NCI-H2107 treated with DMSO at 0.1 percent for 48 hours (cell line): Measurements from ENCODE around the gene MYL9.
"Not testable (repeated sequence)": the region's sequence is repeated elsewhere in the genome, so short reads cannot be mapped to it uniquely, and the experiment has no call there.

ENCODE experiments used
- DNase-seq: peaks from one replicate; lab custom pipeline; 2025; ENCODE audit not compliant: unreplicated experiment; lab: John Stamatoyannopoulos, UW

MYL9 gene

DNA sequence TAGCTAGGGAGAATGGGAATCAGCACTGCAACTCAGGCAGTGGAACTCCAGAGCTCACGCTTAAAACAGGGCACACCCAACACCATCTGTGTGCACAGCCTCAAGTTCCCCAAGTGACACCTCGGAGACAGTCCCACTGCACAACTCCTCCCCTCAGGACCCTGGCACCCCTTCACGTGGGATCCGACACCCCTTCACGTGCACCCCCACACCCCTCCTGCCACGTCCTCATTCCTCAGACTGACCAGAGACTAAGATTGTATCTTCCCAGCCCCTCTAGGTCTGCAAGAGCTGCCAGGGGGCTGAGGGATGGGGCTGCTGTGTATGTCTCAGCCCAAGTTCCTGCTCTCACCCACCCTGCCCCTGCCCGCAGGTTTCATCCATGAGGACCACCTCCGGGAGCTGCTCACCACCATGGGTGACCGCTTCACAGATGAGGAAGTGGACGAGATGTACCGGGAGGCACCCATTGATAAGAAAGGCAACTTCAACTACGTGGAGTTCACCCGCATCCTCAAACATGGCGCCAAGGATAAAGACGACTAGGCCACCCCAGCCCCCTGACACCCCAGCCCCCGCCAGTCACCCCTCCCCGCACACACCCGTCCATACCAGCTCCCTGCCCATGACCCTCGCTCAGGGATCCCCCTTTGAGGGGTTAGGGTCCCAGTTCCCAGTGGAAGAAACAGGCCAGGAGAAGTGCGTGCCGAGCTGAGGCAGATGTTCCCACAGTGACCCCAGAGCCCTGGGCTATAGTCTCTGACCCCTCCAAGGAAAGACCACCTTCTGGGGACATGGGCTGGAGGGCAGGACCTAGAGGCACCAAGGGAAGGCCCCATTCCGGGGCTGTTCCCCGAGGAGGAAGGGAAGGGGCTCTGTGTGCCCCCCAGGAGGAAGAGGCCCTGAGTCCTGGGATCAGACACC is 7.6 kb downstream of the MYL9 start:
- no peak for DNase-seq

DNA sequence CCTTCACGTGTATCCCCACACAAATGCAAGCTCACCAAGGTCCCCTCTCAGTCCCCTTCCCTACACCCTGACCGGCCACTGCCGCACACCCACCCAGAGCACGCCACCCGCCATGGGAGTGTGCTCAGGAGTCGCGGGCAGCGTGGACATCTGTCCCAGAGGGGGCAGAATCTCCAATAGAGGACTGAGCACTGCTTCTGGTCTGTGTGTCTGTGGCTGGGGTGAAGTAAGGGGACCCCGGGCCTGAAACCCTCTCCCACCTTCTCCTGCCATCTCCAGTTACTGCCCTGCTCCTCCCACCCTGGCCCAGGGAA is 8.3 kb downstream of the MYL9 start:
- no peak for DNase-seq

DNA sequence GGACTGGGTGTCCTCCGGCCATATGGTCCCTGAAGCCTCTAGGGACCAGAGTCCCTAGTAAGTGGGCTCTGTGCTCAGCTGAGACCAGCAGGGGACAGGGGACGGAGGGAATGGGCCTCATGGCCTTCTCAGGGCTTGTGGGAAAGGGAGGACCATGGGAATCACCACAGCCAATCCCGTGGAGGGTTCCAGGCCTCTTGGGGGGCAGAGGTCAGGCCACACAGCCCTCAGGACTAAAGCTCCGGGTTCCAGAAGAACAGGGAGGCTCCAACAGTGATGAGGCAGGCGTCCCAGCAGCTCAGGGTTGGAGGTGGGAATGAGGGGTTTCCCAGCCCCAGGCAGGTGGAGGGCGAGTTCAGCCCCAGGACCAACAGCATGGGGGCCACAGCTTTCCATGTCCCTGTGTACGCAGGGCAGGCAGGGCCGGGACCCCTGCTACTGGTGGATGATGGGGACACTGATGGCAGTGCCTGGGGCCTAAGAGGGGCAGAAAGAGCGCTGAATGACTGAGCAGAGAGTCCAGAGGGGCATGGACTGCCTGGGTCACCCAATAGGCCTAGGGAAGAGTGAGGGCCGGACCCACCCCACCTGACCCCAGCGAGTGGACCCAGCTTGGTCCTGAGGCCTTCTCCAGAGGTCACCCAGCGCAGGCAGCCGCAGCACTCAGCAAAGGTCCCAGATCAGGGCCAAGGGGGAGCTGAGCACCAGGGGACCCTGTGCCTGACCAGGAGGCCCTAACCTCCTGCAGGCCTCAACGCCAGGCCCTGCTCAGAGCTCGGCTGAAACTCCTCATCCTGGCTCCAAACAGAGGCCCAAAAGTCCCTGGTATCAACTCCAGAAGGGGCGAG is 8.8 kb downstream of the MYL9 start:
- DNase-seq: no peak

DNA sequence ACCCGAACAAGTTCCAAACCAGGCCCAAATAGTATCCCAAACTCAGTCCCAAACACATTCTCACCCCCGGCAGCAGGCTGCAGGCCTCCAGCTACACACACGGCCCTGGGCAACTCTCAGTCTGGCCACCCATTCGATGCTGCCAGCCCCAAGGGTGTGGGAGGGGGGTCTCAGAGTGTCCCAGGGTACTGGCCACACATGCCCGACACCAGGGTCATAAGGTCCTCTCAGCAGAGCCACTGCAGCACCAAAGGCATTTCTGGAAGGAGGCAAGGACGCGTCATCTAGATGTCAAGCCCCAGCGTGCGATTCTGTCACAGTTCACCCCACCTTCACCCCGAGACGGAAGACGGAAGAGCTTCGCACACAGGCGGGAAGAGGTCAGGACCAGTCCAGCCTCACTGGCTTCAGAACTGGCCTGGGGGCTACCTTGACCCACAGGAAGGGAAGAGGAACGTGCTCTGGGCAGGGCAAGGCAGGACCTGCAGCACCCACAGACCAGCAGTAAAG is 9.5 kb downstream of the MYL9 start:
- no peak for DNase-seq

DNA sequence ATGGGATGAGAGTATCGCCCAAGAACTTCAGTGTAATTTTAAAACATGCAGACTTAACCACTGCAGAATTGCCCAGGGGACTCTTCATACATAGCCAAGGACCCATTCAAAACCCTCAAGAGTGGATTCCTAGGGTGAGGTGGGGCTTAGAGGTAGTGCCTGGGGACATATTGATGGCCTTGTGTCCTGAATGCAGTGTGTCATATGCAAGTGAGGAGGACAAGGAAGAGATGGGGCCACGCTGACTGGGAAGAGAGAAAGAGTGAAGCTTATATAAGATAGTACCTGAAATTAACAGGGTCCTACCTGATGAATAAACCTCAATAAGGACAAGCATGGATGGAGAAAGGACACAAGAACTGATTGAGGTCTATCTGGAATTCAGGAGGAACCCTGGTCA is 13.9 kb downstream of the MYL9 start:
- DNase-seq: no peak

DNA sequence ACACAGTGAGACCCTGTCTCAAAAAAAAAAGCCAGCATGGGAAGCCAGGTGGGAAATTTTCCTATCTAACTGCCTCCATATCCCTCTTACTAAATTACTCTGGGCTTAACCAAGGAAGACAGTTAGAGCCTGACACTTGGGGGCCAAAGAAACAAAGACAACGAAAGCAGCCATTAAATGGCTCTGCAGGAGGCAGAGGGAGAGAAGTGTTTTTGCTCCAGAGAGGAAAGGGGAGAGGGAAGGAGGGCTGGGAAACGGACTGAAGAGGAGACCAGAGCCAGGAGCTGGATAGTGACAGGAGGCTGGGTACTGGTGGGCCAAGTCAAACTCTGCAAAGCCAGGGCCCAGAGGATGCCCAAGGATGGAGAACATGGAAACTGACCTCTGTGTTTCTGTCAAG is 21.4 kb downstream of the MYL9 start:
- no peak for DNase-seq

DNA sequence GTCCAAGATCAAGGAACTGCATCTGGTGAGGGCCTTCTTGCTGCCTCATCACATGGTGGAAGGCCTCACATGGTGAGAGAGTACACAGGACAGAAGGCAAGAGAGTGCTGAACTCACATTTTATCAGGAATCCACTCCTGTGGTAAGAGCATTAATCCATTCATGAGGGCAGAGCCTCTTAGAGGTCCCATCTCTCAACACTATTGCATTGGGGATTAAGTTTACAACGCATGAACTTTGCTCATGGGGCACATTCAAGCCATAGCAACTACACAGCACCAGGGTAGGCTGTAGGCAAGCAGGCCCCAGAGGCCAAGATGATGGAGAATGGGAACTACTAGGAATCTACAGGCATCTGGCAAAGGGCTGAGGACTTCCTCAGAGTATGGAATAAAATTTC is 22.1 kb downstream of the MYL9 start:
- no peak for DNase-seq

DNA sequence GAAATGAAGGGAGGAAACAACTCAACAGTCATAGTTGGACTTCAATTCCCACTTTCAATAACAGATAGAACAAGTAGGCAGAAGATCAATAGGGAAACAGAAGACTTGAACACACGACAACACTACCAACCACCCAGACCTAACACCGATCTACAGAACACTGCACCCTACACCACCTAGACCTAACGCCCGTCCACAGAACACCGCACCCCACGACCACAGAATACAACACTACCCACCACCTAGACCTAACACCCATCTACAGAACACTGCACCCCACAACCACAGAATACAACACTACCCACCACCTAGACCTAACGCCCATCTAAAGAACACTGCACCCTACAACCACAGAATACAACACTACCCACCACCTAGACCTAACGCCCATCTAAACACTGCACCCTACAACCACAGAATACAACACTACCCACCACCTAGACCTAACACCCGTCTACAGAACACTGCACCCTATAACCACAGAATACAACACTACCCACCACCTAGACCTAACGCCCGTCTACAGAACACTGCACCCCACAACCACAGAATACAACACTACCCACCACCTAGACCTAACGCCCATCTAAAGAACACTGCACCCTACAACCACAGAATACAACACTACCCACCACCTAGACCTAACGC is 22.9 kb downstream of the MYL9 start:
- not testable (repeated sequence) for DNase-seq

DNA sequence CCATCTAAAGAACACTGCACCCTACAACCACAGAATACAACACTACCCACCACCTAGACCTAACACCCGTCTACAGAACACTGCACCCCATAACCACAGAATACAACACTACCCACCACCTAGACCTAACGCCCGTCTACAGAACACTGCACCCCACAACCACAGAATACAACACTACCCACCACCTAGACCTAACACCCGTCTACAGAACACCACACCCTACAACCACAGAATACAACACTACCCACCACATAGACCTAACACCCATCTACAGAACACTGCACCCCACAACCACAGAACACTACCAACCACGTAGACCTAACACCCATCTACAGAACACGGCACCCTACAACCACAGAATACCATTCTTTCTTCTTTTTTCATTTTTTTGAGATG is 23.4 kb downstream of the MYL9 start:
- not testable (repeated sequence) for DNase-seq

DNA sequence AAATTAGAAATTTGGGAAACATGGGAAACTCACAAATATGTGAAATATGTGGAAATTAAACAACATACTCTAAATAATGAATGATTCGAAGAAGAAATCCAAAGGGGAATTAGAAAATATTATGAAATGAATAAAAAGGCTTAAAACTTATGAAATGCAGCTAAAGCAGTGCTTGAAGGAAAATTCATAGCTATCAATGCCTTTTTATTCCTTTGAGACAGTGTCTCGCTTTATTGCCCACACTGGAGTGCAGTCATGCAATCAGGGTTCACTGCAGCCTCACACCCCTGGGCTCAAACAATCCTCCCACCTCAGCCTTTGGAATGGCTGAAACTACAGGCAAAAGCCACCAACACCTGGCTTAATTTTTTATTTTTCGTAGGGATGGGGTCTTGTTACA is 24.2 kb downstream of the MYL9 start:
- DNase-seq: no peak

DNA sequence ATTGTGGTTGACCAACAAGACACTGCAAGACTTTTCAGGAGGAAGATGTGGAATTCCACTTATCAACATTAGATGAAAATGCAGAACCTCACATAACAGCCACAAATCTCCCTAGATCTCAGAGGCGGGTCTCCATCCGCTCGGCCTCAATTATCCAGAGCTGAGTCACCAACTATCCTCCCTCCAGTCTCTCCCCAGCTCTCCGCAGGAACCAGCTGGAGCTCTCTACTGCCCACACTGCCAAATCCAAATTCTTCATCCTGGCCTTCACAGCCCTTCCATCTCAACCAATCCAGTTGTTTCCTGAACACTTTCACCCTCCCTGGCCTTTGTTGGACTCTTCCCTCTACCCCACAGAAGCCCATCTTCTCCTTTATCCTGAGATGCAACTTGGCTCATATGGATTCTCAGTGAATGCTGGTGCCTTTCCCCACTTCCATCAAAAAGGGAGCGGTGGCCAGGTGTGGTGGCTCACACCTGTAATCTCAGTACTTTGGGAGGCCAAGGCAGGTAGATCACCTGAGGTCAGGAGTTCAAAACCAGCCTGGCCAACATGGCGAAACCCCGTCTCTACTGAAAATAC is 28.6 kb downstream of the MYL9 start:
- no peak for DNase-seq

DNA sequence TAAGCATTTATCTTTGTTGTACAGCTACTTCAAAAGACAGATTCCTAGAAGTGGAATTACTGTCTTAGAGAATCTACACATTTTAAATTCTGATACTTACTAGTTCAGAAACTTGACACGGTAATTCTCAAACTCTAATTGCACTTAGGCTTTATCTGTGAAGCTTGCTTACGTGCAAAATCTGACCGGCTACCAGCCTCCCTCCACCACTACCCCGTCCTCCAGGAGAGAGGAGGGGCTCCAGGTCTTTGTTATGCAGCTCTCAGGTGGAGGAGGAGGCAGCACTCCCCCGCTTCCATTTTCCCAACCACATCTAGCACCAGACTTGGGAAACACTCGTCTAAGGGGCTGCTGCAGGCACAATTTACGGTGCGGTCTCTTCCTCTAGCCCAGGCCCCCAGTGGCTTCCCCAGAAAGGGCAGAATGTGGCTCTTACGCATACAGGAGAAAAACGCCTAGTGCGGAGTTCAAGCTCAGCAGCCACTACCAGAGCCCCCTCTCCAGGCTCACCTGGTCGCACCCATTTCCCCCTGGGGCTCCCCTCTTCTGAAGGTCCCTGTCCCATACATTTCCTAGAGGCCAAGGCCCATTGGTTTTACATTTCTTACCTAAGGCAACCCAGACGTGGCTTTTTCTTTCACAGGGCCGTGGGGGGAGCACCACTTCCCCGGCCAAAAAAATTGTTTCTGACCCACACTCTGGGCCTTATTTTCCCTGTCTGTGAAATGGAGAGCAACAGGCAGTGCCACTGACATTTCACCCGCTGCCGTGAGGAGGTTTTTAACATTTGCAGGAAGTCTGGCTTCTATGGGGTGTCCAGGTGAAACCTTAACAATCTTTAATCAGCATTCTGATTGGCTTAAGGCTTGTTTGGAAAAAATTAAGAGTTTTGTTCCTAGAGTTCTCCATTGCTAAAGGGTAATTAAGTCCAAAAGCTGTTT is 30.5 kb downstream of the MYL9 start:
- no peak for DNase-seq

DNA sequence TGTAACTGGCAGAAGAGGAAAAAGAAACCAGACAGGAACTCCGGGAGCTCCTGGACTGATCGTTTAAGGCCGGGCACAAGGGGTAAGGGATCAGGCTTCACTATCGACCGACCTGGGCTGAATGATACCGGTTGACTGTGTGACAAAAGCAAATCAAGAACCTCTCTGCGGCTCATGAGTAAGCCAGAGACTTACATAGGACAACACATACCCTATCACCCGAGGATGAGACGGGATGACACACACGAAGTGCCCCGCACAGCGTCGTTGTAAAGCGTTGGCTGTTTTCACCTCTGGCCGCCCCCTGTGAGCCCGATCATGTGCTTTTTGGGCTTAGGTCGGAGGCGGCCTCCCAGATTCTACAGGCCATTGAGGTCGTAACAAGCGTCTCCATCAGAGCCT is 31.4 kb downstream of the MYL9 start:
- no peak for DNase-seq

DNA sequence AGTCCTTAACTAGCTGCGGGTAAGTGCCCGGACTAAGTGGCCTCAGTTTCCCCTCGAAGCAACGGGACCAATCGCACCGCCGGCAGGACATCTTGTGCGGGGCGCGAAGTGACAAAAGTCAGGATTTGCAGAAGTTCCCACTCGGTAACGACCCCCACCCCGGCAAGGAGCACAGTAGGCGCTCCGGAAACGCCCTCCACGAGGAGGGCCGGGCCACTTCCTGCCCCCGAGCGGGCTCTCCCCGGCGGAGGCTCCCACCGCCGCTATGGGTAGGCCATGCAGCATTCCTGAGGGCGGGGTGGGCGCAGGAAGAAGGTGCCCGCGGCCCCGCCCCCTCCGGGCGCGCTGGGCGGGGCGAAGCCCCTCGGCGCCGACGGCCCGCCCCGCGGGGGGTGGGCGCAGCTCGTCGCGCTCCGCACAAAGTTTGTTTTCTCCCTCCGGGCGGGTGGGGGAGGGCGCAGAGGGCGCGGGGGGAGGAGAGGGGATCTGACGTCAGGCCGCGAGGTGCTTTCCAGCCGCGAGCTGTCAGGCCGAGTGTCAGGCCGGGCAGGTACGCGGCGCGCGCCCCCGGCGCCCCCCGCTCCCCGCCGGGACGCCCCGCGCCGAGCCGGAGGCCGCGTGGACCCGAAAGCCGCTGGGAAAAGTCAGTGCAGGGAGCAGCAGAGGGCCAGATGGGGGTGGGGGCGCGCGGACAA is 31.9 kb downstream of the MYL9 start, which contains the start of gene TGIF2:
TGIF2 (plus strand) TSS at position 495 of the 695 bp plus-strand sequence. CDS start 5,178 bp downstream, outside the sequence.
- no peak for DNase-seq

DNA sequence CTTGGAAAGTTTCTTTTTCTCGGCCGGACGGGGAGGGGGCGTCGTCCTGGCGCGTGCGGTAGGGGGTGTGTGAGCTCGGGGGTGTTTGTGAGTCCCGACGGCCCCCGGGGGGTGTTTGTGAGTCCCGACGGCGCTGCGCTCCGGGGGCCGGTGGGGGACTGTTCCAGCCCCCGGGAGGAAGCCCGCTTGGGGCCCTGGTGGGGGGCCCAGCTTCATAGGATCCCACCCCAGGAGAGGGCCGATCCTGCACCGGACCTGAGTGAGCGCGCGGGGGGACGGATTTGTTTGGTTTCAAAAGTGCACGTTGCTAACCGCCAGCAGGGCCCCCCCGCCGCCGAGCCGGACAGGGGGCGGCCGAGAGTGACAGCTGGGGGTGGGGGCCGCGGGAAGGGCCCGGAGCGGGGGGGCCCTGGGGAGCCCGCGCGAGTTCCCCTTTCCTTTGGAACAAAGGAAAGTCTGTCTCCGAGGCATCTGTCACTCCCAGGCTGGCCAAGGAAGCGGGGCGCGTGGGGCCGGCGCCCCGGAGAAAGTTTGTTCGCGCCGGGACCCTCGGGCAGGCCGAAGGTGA is 32.6 kb downstream of the MYL9 start:
- no peak for DNase-seq

DNA sequence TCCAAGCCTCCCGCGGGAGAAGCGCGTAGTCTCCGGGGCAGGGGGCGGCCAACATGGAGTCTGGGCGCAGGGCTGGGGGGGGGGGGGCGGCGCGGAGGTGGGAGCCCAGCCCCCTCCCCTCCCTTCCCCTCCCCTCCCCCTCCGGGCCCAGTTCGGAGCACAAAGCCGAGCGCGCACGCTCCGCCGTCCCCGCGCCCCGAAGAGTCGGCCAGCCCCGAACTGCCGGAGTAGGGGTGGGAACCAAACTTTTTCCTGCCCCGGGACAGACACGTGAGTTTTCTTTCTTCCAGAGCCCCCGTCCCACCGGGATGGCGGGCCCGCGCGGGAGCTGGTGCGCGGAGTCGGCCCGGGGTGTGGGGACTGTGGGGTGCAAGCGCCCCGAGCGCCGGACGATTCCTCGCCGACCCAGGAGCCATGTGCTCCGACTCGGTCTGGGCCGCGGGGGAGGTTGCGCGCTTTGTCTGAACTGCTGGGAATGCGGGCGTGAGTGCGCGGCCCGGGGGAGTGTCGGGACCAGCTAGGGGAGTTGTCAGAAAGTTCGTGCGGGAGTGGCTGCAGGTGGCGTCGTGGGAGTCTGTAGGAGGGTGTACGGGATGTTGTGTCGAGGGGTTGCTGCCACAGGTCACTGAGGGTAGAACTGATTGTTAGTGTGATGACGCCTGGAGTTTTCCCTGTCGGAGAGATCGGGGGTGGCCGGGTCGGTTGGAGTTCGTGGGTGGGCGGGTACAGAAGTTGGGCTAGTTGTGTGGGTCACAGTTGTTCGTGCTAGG is 33.2 kb downstream of the MYL9 start:
- DNase-seq: no peak

DNA sequence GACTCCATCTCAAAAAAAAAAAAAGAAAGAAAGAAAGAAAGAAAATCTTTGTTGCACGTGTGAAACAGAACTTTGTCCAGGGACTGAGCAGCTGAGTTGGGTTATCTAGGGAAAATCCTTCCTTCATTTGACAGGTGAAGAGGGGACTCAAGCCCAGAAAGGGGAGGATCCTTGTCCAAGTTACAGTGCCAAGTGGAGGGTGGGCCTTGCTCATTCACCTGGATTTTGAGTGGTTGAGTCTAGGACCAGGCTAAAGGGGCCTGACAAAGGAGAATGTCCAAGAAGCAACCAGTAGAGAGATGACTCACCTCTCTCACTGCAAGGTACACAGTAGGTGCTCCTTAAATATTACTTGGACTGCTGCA is 34.7 kb downstream of the MYL9 start:
- no peak for DNase-seq

DNA sequence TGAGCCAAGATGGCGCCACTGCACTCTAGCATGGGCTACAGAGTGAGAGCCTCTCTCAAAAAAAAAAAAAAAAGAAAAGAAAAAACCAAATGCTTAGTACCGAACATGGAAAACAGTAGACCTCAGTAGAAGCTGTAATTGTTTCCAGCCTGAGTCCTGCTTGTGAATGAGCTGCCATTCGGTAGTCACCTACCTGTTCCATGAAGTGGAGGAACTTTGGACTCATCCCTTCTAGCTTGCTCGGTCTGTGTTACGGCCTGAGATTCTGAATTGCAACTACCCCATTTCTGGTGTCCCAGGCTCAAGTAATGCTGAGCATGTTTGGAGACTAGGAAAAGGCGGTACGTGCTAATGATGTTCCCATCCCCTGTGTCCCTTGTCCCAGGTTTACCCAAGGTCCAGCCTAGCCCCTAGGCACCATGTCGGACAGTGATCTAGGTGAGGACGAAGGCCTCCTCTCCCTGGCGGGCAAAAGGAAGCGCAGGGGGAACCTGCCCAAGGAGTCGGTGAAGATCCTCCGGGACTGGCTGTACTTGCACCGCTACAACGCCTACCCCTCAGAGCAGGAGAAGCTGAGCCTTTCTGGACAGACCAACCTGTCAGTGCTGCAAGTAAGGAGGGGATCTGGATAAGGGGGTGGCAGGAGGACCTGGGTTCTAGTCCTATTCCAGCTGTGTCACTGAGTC is 37.2 kb downstream of the MYL9 start:
- DNase-seq: no peak
